Measurements from ENCODE around the gene ALKBH5.
A peak's percentile ranks its signal among the peaks of the same experiment; 100 is the strongest.

The ALKBH5 gene

DNA sequence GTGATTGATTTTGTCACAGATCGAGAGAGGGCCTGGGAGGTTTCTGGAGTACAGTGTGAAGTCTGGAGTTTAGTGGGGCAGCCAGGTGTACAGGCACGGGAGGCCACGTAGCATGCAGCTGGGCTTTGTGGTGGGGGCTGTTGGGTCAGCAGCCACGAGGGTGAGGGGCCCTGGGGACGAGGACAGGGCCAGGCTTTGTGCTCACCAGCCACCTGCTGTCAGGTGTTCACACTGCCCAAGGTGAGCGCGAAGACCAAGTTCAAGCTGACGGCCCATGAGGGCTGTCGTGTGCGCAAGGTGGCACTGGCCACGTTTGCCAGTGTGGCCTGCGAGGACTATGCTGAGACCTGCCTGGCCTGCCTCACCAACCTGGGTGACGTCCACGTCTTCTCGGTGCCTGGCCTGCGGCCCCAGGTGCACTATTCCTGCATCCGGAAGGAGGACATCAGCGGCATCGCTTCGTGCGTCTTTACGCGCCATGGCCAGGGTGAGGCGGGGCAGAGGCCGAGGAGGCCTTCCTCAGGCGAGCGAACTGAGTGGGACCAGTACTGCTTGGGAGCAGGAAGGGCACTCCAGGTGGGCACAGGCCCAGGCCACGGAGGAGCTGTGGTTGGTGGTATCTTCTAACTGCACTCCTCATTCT lies 57.7 kb downstream of the ALKBH5 start:
- DNase-seq (ENCODE audit: low read depth in 2 of 2): no peak

DNA sequence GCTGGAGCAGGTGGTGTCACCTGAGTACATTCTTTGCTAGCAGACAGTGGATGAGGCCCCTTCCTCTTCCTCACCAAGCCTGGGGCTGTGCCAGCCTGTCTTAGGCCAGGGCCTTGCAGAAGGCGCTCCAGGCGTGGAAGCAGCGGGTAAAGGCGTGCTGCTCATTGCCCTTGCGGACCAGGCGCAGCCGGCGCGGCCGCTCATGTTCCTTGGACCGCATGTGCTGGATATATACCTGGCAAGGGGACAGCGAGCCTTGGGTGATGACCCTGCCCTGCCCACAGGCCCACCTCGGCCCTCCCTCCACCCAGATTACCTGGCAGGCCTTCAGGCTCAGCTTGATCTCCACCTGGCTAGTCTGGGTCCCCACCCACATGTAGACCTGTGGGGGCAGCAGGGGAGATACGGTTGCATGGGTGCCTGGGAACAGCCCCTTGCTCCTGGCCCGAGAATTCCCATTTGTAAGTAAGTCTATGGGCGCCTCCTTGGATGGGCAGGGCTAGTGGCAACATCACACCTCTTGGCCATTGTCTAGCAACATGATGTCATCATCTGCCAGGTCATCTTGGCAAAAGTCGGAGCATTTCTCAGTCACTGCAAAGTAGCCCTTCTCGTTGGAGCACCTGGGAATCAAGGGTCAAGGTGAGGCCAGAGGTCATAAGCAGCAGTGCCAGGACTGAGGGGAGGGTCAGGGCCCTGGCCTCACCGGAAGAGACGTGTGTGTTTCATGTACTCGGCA lies 61.6 kb downstream of the ALKBH5 start:
- no peak for DNase-seq (ENCODE audit: low read depth in 2 of 2)

DNA sequence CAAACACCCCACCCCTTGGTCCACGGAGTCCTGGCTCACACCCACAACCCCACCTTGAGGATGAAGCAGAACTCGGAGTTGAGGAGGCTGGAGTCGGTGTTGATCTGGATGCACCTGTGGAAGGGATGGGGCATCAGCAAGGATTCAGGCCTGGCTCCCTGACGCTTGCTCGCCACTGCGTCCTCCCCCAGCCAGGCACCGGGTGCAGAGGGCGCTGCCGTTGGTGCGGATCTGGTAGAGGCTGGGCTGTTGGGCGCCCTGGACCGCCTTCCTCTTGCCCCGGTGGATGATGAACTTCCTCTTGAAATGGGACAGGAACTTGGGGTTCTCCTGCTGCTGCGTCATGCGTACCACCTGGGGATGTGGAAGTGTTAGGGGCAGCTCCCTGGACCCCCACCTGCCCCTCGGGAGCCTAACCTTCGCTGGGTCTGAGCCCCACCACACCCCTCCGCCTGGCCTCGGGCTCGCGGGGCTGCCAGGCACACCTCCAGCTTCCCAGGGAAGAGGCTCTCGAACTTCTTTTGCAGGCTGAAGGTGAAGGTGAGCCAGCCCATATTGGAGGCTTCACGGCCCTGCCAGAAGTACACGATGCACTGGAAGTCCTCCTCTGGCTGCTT lies 62.6 kb downstream of the ALKBH5 start:
- DNase-seq (ENCODE audit: low read depth in 2 of 2): no peak

DNA sequence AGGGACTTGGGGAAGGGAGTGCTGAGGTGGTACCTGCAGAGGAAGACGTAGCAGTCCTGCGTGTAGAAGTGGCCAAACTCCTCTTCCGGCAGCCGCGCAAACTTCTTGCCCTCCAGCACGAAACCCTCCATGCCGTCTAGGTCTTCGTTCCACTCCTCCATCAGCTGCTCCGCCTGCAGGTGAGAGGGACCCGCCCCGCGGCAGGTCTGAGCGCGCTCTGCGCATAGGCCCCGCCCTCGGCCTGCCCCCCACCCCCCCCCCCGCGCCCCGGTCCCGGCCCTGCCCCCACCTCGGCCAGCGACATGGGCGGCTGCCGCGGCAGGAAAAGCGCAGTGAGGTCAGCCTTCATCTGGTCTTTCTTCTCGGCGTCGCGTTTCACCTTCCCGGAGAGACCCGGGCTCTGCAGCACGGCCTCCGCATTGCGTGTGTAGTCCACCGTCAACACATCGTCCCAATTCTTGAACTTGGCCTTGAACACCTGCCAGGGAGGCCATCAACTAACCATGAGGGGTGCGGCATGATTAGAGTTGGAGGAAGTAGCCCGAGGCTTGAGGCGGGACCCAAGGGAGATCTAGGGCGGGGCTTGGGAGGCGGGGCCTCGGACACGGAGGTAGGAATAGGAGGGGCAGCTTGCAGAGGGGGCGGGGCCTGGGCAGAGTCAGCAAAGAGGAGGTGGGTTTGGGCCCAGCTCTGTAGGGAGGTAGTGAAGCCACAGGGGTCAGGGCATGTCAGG lies 63.4 kb downstream of the ALKBH5 start:
- DNase-seq (ENCODE audit: low read depth in 2 of 2): no peak

DNA sequence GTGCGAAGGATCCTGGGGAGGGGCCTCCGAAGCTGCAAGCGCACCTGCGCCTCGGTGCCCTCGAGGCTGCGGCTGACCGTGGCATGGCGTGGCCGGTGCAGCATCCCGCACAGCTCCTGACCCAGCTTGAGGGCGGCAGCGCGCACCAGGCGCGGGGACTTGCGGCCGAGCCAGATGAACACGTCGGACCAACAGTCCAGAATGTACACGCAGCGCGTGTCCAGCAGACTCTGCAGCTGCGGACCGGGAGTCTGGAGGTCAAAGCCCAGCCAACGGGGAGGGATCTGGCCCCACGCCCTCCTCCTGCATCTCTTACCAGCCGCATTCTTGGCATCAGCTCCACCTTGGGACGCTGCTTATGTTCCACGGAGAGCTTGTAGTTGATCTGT lies 64.0 kb downstream of the ALKBH5 start:
- DNase-seq (ENCODE audit: low read depth in 2 of 2): no peak

DNA sequence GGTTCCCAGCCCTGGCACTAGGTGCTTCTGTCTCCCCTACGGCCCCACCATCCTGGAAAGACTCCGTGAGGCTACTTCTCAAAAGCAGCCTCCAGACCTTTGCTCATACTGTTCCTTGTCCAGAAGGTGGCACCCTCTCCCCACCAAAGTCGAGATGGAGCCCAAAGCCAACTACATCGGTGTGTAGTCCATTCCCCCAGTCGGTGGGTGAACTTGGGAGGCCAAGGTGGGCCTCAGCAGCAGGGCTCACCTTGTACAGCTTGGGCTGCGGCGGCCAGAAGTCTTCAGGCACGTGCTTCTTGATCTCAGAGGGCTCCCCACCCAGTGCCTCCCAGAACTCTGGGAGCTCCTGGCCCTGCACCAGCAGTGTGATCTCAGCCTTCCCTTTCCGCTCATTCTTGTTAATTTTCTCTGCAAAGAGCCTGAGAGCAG lies 64.7 kb downstream of the ALKBH5 start:
- DNase-seq (ENCODE audit: low read depth in 2 of 2): peak in 1 of 2 experiments; percentile 35

DNA sequence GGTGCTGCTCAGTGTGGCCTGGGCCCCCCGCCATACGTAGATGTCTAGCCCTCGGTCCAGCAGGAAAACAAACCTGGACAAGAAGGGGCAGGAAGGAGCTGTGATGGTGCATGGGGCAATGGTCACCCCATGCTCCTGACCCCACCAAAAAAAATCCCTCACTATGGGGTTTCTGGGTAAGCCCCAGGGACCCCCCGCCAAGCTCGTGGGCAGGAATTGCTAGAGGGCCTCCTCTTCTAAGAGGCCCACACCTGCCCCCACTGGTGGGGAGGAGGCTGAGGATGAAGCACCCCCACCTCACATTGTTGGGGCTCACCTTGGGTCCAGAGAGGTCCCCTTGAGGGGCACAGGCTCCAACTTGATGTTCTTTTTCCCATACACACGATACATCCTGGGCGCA lies 65.2 kb downstream of the ALKBH5 start:
- DNase-seq (ENCODE audit: low read depth in 2 of 2): no peak

DNA sequence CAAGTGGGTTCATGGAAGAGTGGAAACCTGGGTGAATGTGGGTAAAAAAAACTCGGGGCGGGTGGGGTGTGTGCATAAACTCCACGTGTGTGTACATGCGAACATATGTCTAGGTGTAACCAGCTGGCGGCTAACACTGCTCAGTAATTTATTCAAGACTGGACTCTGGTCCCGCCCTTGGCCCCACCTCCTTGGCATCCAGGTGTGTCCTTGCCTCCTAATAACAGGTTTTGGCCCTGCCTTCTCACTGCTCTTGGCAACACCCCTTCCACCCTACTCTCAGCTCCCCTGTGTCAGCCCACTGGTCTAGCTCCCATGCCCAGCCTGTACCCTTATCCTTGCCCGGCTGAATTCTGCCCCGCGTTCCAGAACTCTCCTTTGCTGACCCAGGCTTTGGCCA lies 66.6 kb downstream of the ALKBH5 start:
- DNase-seq (ENCODE audit: low read depth in 2 of 2): no peak

DNA sequence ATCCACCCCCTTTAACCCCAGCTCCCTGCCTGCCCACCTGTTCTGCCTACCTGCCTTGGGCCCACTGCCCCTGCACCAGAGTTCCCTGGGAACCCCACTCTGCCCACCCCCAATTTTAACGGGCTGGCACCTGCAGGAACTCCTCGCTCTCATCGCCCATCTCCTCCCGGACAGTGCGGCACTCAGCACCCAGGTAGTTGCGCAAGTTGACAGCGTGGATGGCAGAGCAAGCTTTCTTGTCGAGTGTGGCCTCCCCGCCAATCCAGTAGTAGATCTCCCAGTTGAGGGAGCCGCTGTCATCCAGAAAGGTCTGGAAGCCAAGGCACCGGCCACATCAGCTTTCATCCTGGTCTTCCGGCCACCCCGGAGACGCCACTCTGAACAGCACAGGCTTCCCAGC lies 67.1 kb downstream of the ALKBH5 start:
- DNase-seq (ENCODE audit: low read depth in 2 of 2): no peak

DNA sequence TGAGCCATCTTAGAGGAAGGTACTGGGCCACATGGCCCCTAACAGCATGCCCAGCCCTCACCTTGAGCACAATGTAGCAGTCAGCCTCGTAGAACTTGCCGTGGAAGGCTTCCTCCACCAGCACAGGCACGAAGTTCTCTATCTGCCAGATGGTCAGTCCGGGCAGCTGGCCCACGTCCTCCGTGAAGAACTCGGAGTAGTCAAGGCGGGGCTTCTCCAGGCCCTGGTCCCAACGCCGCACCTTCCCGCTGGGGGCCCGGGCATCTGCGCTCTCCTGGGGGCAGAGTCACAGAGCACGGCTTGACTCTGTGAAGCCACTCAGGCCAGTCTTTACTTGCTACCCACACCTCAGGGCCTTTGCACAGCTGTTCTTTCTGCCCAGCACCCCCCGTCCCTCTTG lies 67.6 kb downstream of the ALKBH5 start:
- no peak for DNase-seq (ENCODE audit: low read depth in 2 of 2)

DNA sequence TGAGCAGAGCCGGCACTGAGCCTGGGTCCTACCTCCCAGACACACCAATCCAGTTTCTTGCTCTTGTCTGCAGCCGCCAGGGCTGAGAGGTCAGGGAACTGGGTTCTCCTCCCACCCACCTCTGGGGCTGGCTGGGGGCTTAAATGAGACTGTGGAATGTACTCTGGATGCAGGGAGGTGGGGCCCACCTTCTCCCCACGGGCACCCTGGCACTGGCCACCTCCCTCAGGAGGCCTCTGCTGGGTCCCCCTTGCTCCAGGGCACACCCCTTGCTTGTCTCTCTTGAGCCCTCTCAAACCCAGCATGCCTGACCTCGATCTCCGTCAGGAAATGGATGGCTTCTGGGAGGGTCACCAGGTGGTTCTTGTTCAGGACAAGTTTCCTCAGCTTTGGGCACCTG lies 68.5 kb downstream of the ALKBH5 start:
- no peak for DNase-seq (ENCODE audit: low read depth in 2 of 2)

DNA sequence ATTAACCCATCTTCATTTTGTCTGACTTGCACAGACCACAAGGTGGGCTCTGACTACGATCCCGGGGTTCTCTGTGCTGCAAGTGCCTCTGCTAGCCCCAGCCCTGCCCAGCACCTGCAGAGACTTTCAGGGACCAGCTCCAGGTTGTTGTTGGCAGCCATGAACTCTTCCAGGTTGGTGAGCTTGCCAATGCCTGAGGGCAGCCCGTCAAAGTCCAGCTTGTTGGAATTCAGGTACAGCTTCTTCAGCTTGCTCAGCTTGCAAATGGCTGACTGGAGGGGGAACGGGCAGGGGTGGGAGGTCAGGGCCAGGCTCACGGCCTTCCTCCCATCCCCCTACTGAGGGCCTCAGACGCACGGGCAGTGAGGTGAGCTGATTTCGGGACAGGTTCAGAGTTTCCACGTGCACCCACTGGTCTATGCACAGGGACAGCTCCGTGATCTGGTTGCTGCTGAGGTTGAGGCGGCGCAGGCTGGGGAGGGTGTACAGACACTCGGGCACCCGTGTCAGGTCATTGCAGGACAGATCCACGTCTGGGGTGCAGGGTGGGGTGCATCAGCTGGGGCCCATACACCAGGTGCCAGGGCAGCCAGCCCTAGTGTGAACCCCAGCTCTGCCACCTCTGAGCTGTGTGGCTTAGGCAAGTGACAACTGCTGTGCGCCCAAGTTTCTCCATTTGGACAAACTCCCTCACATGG lies 69.7 kb downstream of the ALKBH5 start:
- DNase-seq (ENCODE audit: low read depth in 2 of 2): no peak

DNA sequence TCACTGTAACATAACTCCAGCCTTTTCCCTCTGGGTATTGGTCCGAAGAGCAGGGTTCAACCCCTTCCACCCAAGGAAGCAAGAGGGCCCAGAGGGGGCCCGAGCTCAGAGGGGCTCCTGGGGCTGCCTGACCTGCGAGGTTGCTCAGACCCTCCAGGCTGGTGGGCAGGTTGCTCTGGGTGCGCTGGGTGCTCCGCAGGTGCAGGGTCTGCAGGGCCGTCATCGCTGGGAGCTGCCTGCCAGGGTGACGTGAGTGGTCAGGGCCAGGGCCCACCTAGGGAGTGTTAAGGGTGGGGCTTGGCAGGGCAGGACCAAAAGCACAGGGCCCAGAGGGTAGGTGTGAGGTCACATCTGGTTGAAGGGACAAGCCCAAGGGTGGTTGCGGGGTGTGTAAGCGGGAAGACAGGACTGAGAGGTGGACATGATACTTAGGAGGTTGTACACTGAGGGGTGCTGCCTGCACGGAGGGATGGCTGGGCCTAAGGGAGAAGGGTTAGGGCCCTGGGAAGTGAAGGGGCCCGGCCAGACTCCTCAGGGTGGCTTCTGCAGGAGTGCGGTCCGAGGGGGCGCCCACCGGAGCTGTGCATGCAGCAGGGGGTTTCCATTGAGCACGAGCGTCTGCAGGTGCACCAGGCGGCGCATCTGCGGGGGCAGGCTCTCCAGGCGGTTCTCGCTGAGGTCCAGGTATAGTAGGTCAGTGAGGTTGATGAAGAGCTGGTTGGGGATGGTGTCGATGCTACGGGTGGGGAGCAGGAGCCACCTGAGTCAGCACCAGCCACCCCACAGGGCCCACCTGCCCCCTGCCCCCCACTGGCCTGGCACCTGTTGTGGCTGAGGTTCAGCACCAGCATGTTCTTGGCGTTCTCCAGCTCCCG lies 70.6 kb downstream of the ALKBH5 start:
- no peak for DNase-seq (ENCODE audit: low read depth in 2 of 2)

DNA sequence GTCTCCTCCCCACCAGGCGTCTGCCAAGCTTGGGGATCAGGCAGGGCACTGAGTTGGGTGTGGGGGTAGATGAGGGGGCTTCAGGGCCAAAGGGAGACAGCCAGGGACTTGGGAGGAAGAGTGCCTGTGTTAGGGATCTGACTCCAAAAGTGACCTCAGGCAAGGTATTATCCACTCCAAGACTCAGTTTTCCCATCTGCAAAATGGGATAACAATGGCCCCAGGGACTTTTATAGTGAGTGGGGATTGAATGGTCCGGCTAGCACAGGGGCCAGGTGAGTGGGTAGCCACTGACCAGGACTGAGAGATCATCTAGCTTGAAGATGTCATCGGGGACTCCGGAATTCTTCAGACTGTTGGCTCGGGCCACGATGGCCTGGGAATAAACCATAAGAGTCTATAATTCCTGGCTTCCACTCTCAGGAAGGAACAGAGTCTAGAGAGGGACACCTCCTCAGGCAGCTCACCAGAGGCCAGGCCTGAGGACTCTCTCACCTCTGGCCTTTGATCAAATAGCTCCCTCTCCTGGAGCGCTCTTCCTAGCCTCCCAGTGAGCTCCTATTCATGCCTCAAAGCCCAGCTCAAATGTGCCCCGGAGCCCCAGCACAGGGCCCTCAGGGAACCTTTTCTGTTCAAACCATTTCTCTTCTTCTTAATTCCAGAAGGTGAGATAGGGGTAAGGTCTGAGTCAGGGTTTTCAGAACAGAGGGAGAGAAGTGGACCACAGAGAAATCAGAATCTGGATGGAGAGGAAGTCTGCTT lies 71.4 kb downstream of the ALKBH5 start:
- no peak for DNase-seq (ENCODE audit: low read depth in 2 of 2)

DNA sequence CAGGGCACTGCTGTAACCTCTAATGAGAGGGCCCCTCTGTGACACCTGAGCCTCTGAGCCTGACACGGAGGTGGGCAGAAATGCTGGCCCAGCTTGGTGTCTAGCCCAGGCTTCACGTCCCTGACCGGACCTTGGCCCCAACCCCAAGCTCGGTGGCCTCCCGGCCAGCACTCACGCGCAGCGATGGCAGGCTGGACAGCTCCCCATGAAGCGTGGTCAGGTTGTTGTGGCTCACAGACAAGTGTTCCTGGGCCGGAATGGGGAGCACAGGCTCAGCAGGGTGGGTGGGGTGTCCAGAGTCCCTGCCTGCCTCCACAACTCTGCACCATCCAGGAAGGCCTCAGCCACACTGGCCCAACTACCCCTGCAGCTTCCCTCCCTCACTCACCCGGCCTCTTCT lies 72.7 kb downstream of the ALKBH5 start:
- DNase-seq (ENCODE audit: low read depth in 2 of 2): no peak

DNA sequence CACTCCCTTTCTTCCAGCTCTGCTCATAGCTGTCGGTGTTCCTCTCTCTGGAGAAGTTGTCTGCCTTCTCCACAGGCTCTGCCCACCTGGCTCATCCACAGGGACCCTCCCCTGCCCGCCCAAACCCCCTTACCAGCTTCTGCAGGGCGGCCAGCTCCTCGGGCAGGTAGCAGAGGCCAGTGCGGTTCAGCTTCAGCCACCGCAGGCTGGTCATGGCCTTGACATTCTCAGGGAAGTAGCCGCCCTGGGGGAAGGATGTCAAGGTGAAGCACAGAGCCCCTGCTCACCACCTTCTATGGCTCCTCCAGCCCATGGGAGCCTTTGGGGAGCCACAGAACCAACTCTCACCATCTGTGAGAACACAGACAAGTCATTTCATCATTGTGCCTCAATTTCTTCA lies 73.1 kb downstream of the ALKBH5 start:
- no peak for DNase-seq (ENCODE audit: low read depth in 2 of 2)

DNA sequence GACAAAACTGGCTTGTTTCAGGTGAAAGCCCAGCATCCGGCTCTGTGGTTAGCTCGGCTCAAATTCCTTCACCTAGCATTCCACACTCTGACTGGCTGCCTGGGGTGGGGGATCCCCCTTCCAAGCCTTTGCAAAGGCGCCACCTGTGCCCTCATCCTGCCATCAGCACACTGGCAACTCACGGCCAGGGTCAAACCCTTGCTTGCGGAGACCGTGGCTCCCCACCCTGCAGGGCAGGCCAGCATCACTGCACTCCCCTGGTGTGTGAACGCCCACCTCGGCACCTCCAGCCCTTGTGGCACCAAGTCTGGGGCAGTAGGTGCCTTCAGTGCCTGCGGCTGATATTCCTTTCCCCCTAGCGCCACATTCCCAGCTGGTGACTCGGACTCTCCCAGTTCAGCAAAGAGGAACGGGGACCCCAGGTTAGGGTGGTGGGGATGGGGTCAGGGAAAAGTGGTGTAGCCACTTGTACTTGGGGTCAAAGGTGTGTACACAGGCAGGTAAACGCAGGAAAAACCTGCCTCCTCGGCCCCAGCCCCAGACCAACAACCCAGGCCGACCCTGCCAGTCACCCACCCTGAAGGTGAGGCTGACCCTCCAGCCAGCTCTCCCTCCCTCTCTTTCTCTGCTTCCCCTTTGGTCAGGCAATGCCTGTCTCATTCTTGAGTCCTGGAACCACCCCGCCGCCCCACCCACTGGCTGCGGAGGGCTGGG lies 73.8 kb downstream of the ALKBH5 start:
- DNase-seq (ENCODE audit: low read depth in 2 of 2): no peak

DNA sequence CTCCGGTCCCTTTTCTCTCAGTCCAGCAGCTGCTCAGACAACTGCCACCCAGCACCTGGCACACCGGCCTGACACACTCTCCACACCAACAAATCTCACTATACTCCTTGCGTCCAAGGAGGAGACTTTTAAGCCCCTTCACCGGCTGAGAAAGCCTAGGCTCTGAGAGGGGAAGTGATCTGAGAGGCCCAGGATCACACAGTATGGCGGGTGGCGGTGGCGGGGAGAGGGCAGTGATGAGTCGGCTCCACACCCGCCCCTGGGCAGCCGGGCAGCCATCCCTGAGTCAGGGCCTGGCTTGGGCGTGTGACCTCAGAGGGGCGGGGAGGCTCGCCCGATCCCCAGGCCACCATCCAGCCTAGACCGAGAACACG lies 74.3 kb downstream of the ALKBH5 start:
- no peak for DNase-seq (ENCODE audit: low read depth in 2 of 2)

DNA sequence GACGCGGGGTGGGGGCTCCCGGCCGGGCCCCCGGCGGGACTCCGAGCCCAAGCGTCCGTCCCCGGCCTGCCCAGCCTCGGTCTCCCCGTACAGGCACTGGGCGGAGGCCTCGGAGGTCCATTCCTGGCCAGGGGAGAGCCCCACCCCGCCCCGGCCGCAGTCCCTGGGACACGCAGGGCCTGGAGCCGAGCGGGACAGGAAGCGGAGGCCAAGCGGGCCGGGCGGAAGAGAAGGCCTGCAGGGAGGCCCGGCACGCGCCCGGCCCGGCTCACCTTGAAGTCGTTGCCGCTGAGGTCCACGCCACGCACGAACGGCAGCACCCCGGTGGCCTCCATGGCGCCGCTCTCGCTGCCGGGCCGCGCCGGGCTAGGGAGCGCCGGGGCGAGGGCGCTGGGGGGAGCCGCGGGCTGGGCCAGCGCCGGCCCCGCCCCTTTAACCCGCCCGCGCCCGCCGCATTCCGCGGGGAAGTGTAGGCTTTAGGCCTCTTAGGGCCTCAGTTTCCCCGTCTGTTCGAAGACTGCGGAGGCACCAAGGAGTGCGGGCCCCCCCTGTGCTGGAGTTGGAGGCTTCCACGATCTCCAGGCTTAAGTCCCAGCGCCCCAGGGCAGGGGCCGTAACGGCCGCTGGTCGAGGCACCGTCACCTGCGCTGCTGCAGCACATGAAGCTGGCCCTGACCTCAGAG lies 74.9 kb downstream of the ALKBH5 start, which contains the start of gene FLII:
TSS of gene FLII (minus strand) at position 383 of the 683 bp plus-strand sequence. CDS start at position 335, 48 bp downstream.
- no peak for DNase-seq (ENCODE audit: low read depth in 2 of 2)

Data from fibroblast of skin of left quadriceps (primary cell).